HCT116 (cell line): ENCODE measurements around the gene TRPV2. TPM values are rescaled to one million over a fixed set of nuclear protein-coding genes. Genes with fewer than 3 reads are reported as not detected.
A peak's percentile ranks its signal among the peaks of the same experiment; 100 is the strongest.
"Not testable (repeated sequence)": the region's sequence is repeated elsewhere in the genome, so short reads cannot be mapped to it uniquely, and the experiment has no call there.

Experiments used
- ATAC-seq: fragments of 200-7000 bp; cut with Tn5 transposase; 2 replicates; pipeline ENCODE4 v1.9.1; 2020; ENCODE audit warnings: mild to moderate bottlenecking, moderate library complexity
- BruUV-seq: library from RNA; stranded (reverse); fragments of 400-500 nt; replicated peaks from 2 replicates; lab custom pipeline; 2021; lab: Mats Ljungman, UMichigan
- CTCF ChIA-PET: fragments of 300-600 bp; sonication (Branson Sonifier 250); formaldehyde crosslinking; loops from one replicate; lab custom pipeline; 2021; ENCODE audit warnings: antibody characterized with exemption; lab: Charles Lee
- POLR2A ChIA-PET: fragments of 300-600, 350-600 bp; sonication (Branson Sonifier 250); formaldehyde crosslinking; loops from one replicate; lab custom pipeline; 2021; ENCODE audit warnings: antibody characterized with exemption; lab: Charles Lee
- RAD21 ChIA-PET, 2 experiments: fragments of 300-600 bp; sonication (Branson Sonifier 250); formaldehyde crosslinking; loops; one replicate each; lab custom pipeline; 2023; ENCODE audit warnings: low total read pairs in 2 of 2; ENCODE audit not compliant: uncharacterized antibody in 2 of 2, unreplicated experiment in 2 of 2, low non-redundant PET in 1 of 2; lab: Charles Lee
- DNase-seq: peaks from one replicate; pipeline ENCODE4 v3.0.0-alpha.2; 2010; ENCODE audit warnings: low read depth, low spot score
- H2AFZ ChIP-seq: fragments of 200-600 bp; shearing (Covaris generic), sonication (generic); 2 replicates; pipeline ENCODE4 v1.6.1; 2017; ENCODE audit warnings: low read depth, mixed run types, mixed read lengths, antibody characterized with exemption, low read length; ENCODE audit not compliant: poor library complexity, severe bottlenecking
- H3K27ac ChIP-seq: 2 replicates; pipeline ENCODE4 v1.5.1; 2012; ENCODE audit warnings: low read depth, low read length
- H3K27me3 ChIP-seq: fragments of 200-600 bp; sonication (generic); 2 replicates; pipeline ENCODE4 v1.6.1; 2016; ENCODE audit warnings: mixed run types, low read length, mixed read lengths; ENCODE audit not compliant: insufficient read depth
- H3K36me3 ChIP-seq, 2 experiments: fragments of 200-500 bp in 1 of 2; fragments of 200-600 bp in 1 of 2; sonication (Bioruptor generic) in 1 of 2; sonication (generic) in 1 of 2; 2 replicates each; pipeline versions ENCODE4 v1.5.1 to v1.6.1; 2014 to 2016; ENCODE audit warnings: low read length in 2 of 2, inconsistent platforms in 1 of 2, mixed read lengths in 1 of 2, mixed run types in 1 of 2; ENCODE audit not compliant: insufficient read depth in 2 of 2, control insufficient read depth in 1 of 2
- H3K4me1 ChIP-seq, 2 experiments: fragments of 200-600 bp in 1 of 2; sonication (generic) in 1 of 2; 2 replicates each; pipeline versions ENCODE4 v1.5.1 to v1.6.1; 2012 to 2017; ENCODE audit warnings: low read length in 2 of 2, inconsistent platforms in 1 of 2, mild to moderate bottlenecking in 1 of 2, mixed read lengths in 1 of 2, mixed run types in 1 of 2, moderate library complexity in 1 of 2; ENCODE audit not compliant: insufficient read depth in 2 of 2, control insufficient read depth in 1 of 2
- H3K4me2 ChIP-seq: fragments of 200-600 bp; sonication (generic); 2 replicates; pipeline ENCODE4 v1.6.1; 2017; ENCODE audit warnings: mixed run types, low read length, mixed read lengths
- H3K4me3 ChIP-seq, 2 experiments: fragments of 200-600 bp in 1 of 2; sonication (generic) in 1 of 2; replicated peaks in 1 of 2; 2 replicates each; pipeline ENCODE4 v1.5.1; 2011 to 2016; ENCODE audit warnings: low read length in 2 of 2, control low read depth in 1 of 2, low read depth in 1 of 2, mild to moderate bottlenecking in 1 of 2, mixed read lengths in 1 of 2, mixed run types in 1 of 2
- H3K79me2 ChIP-seq: fragments of 200-600 bp; sonication (generic); 2 replicates; pipeline ENCODE4 v1.6.1; 2017; ENCODE audit warnings: mild to moderate bottlenecking, mixed run types, low read length, moderate library complexity, mixed read lengths; ENCODE audit not compliant: insufficient read depth
- H3K9ac ChIP-seq: fragments of 200-600 bp; sonication (generic); 2 replicates; pipeline ENCODE4 v1.6.1; 2016; ENCODE audit warnings: low read length, mixed read lengths
- H3K9me2 ChIP-seq: fragments of 200-600 bp; sonication (generic), shearing (Covaris generic); 2 replicates; pipeline ENCODE4 v1.6.1; 2017; ENCODE audit warnings: mixed run types, mild to moderate bottlenecking, moderate library complexity; ENCODE audit not compliant: insufficient read depth
- H3K9me3 ChIP-seq, 2 experiments: fragments of 200-500 bp in 1 of 2; fragments of 200-600 bp in 1 of 2; sonication (Bioruptor generic) in 1 of 2; sonication (generic) in 1 of 2; 2 replicates each; pipeline ENCODE4 v1.6.1; 2014 to 2017; ENCODE audit warnings: low read length in 2 of 2, mixed read lengths in 2 of 2, inconsistent platforms in 1 of 2, low read depth in 1 of 2, mild to moderate bottlenecking in 1 of 2, mixed run types in 1 of 2, moderate library complexity in 1 of 2; ENCODE audit not compliant: control insufficient read depth in 1 of 2, insufficient read depth in 1 of 2
- H4K20me1 ChIP-seq: fragments of 200-600 bp; sonication (generic), shearing (Covaris generic); 2 replicates; pipeline ENCODE4 v1.6.1; 2017; ENCODE audit warnings: mixed run types, mild to moderate bottlenecking, moderate library complexity; ENCODE audit not compliant: insufficient read depth
- JUND ChIP-seq: IDR thresholded peaks from 2 replicates; pipeline ENCODE4 v1.6.1; 2012
- POLR2A ChIP-seq: IDR thresholded peaks from 2 replicates; pipeline ENCODE4 v1.7.0; 2011; ENCODE audit warnings: borderline replicate concordance; ENCODE audit not compliant: insufficient read depth, insufficient read length; ENCODE audit errors: extremely low read depth
- POLR2AphosphoS5 ChIP-seq: IDR thresholded peaks from 2 replicates; pipeline ENCODE4 v1.6.1; 2011; ENCODE audit warnings: mild to moderate bottlenecking, low read depth, low read length, moderate library complexity
- intact Hi-C: fragments of 100-400 bp; cut with micrococcal nuclease; formaldehyde crosslinking; loops from 2 replicates; pipeline ENCODE4 v1.10.0; 2022
- total RNA-seq: library from RNA; stranded (reverse); gene quantifications from one replicate; pipeline ENCODE4 v1.2.1, GENCODE V29; 2021; ENCODE audit not compliant: unreplicated experiment

TRPV2 gene
- total RNA-seq, 1 experiment from 2014 or later, result 2.7 TPM

GRCh38 chr17:16439811-16440351 is 24.5 kb downstream of the TRPV2 start:
- BruUV-seq, result no TSS peak
- no peak for TF ChIP-seq POLR2A
- 0 out of 2 replicates have a peak, but pooled peaks have one; percentile 5 for TF ChIP-seq JUND
- no peak for DNase-seq
- ChIA-PET CTCF (no interaction called here), POLR2A (interaction anchor here (1.9 to 7.1 kb wide), 4 partner anchors 12 to 59 kb away, joined by 9 to 93 read pairs (median 21); partner anchors contain the start of gene UBB), RAD21 (interaction anchor here in 1 of 2 experiments (0.7 kb wide), 1 partner anchor 76 kb away, joined by 3 read pairs; no protein-coding TSS in a partner anchor)
- ATAC-seq, result no peak
- peaks cover 10 to 56% of the 10 kb centered on the region in 2 experiments; a peak in 3 of 4 replicates for H3K4me1 ChIP-seq
- H3K4me2 ChIP-seq, result peak overlapping the region; percentile 89
- H3K79me2 ChIP-seq, result peaks cover 57% of the 10 kb centered on the region
- H3K4me3 ChIP-seq, result peak overlapping the region; percentile 94 to 99
- peak overlapping the region; percentile 100 for H3K9ac ChIP-seq
- no peak overlapping the region for H2AFZ ChIP-seq
- intact Hi-C loops, result loop anchor here (2.0 to 5.0 kb wide), 3 partner anchors 53 to 153 kb away; no protein-coding TSS in a partner anchor
- H3K9me2 ChIP-seq, result no peaks in the 10 kb centered on the region
- no peaks in the 10 kb centered on the region for H3K27me3 ChIP-seq
- H3K9me3 ChIP-seq, result no peaks in the 10 kb centered on the region
- peak overlapping the region; percentile 97 for H3K27ac ChIP-seq
- H3K36me3 ChIP-seq, result peaks cover 24 to 53% of the 10 kb centered on the region in 2 experiments
- peaks cover 27% of the 10 kb centered on the region; the same call in 1 of the 2 replicates for H4K20me1 ChIP-seq

- not testable (repeated sequence) for DNase-seq, H2AFZ ChIP-seq, H3K9me3 ChIP-seq, H3K27me3 ChIP-seq, BruUV-seq, ATAC-seq, H3K9me2 ChIP-seq
- peak overlapping the region; percentile 94 to 99 for H3K4me3 ChIP-seq
- peaks cover 28% of the 10 kb centered on the region; the same call in 1 of the 2 replicates for H4K20me1 ChIP-seq
- H3K4me1 ChIP-seq, result peaks cover 10 to 56% of the 10 kb centered on the region in 2 experiments; a peak in 3 of 4 replicates
- H3K4me2 ChIP-seq, result peak overlapping the region; percentile 89
- peak overlapping the region; percentile 100 for H3K9ac ChIP-seq
- TF ChIP-seq POLR2AphosphoS5, result 0 out of 2 replicates have a peak, but pooled peaks have one; percentile 22
- peaks cover 24 to 54% of the 10 kb centered on the region in 2 experiments for H3K36me3 ChIP-seq
- CTCF ChIA-PET, result interaction anchor here (1.0 to 1.3 kb wide), 2 partner anchors 12 to 77 kb away, joined by 3 to 4 read pairs; no protein-coding TSS in a partner anchor
- intact Hi-C loops, result loop anchor here (5.0 kb wide), 1 partner anchor 138 kb away; no protein-coding TSS in a partner anchor
- RAD21 ChIA-PET, result interaction anchor here in 1 of 2 experiments (0.7 to 1.2 kb wide), 2 partner anchors 77 to 143 kb away, joined by 3 read pairs; no protein-coding TSS in a partner anchor
- H3K79me2 ChIP-seq, result peaks cover 58% of the 10 kb centered on the region
- peak overlapping the region; percentile 97 for H3K27ac ChIP-seq
- POLR2A ChIA-PET, result interaction anchor here (1.3 to 7.1 kb wide), 6 partner anchors 11 to 76 kb away, joined by 5 to 93 read pairs (median 11); partner anchors contain the start of gene UBB
Observed at GRCh38 chr17:16440354-16440753, 25.0 kb downstream of the TRPV2 start.
